HG02610 (cell line): ENCODE measurements around the gene IFNA7.
"Not testable (repeated sequence)": the region's sequence is repeated elsewhere in the genome, so short reads cannot be mapped to it uniquely, and the experiment has no call there.

ENCODE experiments used
- ATAC-seq: cut with Tn5 transposase; IDR thresholded peaks from one replicate; pipeline ENCODE4 v1.9.1; 2021; ENCODE audit warnings: mild to moderate bottlenecking, moderate library complexity; ENCODE audit not compliant: unreplicated experiment

The IFNA7 gene

GRCh38 chr9:21202105-21202504 lies at the start of gene IFNA7:
IFNA7 (minus strand) TSS chr9:21202205; CDS start chr9:21202165, 40 bp downstream.
- ATAC-seq, result not testable (repeated sequence)

GRCh38 chr9:21251638-21252037 lies 49.6 kb upstream of the IFNA7 start:
- no peak for ATAC-seq

- ATAC-seq, result no peak
Observed at GRCh38 chr9:21251190-21251589, 49.2 kb upstream of the IFNA7 start.

- ATAC-seq, result no peak
Observed at GRCh38 chr9:21244836-21245235, 42.8 kb upstream of the IFNA7 start.

- no peak for ATAC-seq
Observed at GRCh38 chr9:21239911-21240310, 37.9 kb upstream of the IFNA7 start, which contains the start of gene IFNA14. IFNA14 (minus strand) TSS chr9:21240005; CDS start chr9:21239935, 70 bp downstream.

- not testable (repeated sequence) for ATAC-seq
Observed at GRCh38 chr9:21236360-21236714, 34.3 kb upstream of the IFNA7 start.

- ATAC-seq, result peak; percentile 82
Observed at GRCh38 chr9:21235468-21236359, 33.7 kb upstream of the IFNA7 start.

GRCh38 chr9:21234153-21234687 lies 32.2 kb upstream of the IFNA7 start:
- ATAC-seq, result no peak

GRCh38 chr9:21233258-21233657 lies 31.3 kb upstream of the IFNA7 start:
- no peak for ATAC-seq

GRCh38 chr9:21228122-21228521 lies 26.1 kb upstream of the IFNA7 start, which contains the start of gene IFNA17:
IFNA17 (minus strand) TSS chr9:21228222; CDS start chr9:21228173, 49 bp downstream.
- ATAC-seq, result no peak

GRCh38 chr9:21217211-21217610 lies 15.2 kb upstream of the IFNA7 start, which contains the start of gene IFNA16:
IFNA16 (minus strand) TSS chr9:21217311; CDS start chr9:21217305, 6 bp downstream.
- ATAC-seq, result not testable (repeated sequence)

- ATAC-seq, result peak; percentile 90
Observed at GRCh38 chr9:21213411-21214326, 11.7 kb upstream of the IFNA7 start.

- ATAC-seq, result not testable (repeated sequence)
Observed at GRCh38 chr9:21212160-21212559, 10.2 kb upstream of the IFNA7 start.

GRCh38 chr9:21210782-21211181 lies 8.8 kb upstream of the IFNA7 start:
- not testable (repeated sequence) for ATAC-seq

- ATAC-seq, result no peak
Observed at GRCh38 chr9:21210311-21210710, 8.3 kb upstream of the IFNA7 start.

GRCh38 chr9:21207043-21207442 lies 5.0 kb upstream of the IFNA7 start, which contains the start of gene IFNA10:
IFNA10 (minus strand) TSS chr9:21207143; CDS start chr9:21207097, 46 bp downstream.
- ATAC-seq, result not testable (repeated sequence)

GRCh38 chr9:21205204-21205603 lies 3.2 kb upstream of the IFNA7 start:
- no peak for ATAC-seq

- peak; percentile 95 for ATAC-seq
Observed at GRCh38 chr9:21194867-21195776, 6.9 kb downstream of the IFNA7 start.

- ATAC-seq, result not testable (repeated sequence)
Observed at GRCh38 chr9:21187487-21187886, 14.5 kb downstream of the IFNA7 start, which contains the start of gene IFNA4. IFNA4 (minus strand) TSS chr9:21187587; CDS start chr9:21187531, 56 bp downstream.
